GM12864 (cell line): ENCODE data around the gene CPSF4L.

ENCODE experiments used
- DNase-seq: peaks from one replicate; pipeline ENCODE4 v3.0.0-alpha.2; 2011; ENCODE audit warnings: low read depth
- H3K4me3 ChIP-seq: 2 replicates; pipeline ENCODE4 v1.5.1; 2011; ENCODE audit warnings: mild to moderate bottlenecking, low read depth, low read length, control low read depth
- CTCF ChIP-seq: IDR thresholded peaks from 2 replicates; pipeline ENCODE4 v1.5.1; 2011; ENCODE audit warnings: low read depth, mild to moderate bottlenecking, moderate library complexity, low read length, control low read depth, inconsistent platforms; ENCODE audit errors: missing control alignments

The CPSF4L gene

GRCh38 chr17:73278465-73279453, 17.1 kb upstream of the CPSF4L start:
- no peak overlapping the region for H3K4me3 ChIP-seq
- no peak for TF ChIP-seq CTCF
- no peak for DNase-seq

- TF ChIP-seq CTCF = no peak
- DNase-seq = no peak
- H3K4me3 ChIP-seq = no peak overlapping the region
Observed at GRCh38 chr17:73278049-73278464, 16.4 kb upstream of the CPSF4L start.

- H3K4me3 ChIP-seq = no peak overlapping the region
- no peak for DNase-seq
- TF ChIP-seq CTCF = no peak
Observed at GRCh38 chr17:73274490-73274889, 12.8 kb upstream of the CPSF4L start.

- H3K4me3 ChIP-seq = no peak overlapping the region
- TF ChIP-seq CTCF = no peak
- DNase-seq = no peak
Observed at GRCh38 chr17:73272906-73273218, 11.2 kb upstream of the CPSF4L start.

GRCh38 chr17:73271072-73271471, 9.4 kb upstream of the CPSF4L start:
- DNase-seq = peak; percentile 92
- no peak for TF ChIP-seq CTCF
- no peak overlapping the region for H3K4me3 ChIP-seq

- TF ChIP-seq CTCF = no peak
- DNase-seq = no peak
- H3K4me3 ChIP-seq = no peak overlapping the region
Observed at GRCh38 chr17:73269791-73270190, 8.1 kb upstream of the CPSF4L start.

GRCh38 chr17:73269329-73269615, 7.6 kb upstream of the CPSF4L start:
- DNase-seq = no peak
- no peak overlapping the region for H3K4me3 ChIP-seq
- no peak for TF ChIP-seq CTCF
